ENCODE results near the gene PCYT2.

Gene PCYT2

DNA sequence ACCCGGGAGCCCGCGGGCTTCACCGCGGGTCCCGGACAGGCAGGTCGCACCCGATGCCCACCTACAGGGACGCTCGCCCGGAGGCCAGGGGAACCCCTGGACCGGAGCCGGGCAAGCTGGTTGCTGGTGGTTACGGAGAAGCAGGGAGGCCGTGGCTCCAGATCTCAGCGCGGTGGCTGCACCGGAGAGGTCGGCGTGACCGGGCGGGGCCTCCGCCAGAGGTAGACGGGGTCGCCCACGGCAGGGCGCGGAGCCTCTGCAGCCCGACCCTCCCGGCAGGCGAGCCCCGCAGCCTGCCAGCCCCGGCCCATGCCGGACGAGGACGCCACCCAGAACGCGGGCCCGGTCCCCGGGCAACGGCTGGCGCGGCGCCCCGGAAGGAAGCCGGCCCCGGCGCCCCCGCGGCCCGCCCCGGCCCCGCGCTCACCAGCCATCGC, 341 bp downstream of the PCYT2 start:
- no peak for TF ChIP-seq RARB (CRISPR knock-in tag; IDR thresholded peaks at IDR 0.05)
- no peak for TF ChIP-seq GLIS3 (CRISPR knock-in tag; IDR thresholded peaks at IDR 0.05)
- TF ChIP-seq, protein P1, sequence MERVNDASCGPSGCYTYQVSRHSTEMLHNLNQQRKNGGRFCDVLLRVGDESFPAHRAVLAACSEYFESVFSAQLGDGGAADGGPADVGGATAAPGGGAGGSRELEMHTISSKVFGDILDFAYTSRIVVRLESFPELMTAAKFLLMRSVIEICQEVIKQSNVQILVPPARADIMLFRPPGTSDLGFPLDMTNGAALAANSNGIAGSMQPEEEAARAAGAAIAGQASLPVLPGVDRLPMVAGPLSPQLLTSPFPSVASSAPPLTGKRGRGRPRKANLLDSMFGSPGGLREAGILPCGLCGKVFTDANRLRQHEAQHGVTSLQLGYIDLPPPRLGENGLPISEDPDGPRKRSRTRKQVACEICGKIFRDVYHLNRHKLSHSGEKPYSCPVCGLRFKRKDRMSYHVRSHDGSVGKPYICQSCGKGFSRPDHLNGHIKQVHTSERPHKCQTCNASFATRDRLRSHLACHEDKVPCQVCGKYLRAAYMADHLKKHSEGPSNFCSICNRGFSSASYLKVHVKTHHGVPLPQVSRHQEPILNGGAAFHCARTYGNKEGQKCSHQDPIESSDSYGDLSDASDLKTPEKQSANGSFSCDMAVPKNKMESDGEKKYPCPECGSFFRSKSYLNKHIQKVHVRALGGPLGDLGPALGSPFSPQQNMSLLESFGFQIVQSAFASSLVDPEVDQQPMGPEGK (CRISPR knock-in tag; IDR thresholded peaks at IDR 0.05; ENCODE audit: borderline replicate concordance) = no peak
- TF ChIP-seq TCF4 (CRISPR knock-in tag; IDR thresholded peaks at IDR 0.05; ENCODE audit: borderline replicate concordance) = no peak
- TF ChIP-seq, protein P2, sequence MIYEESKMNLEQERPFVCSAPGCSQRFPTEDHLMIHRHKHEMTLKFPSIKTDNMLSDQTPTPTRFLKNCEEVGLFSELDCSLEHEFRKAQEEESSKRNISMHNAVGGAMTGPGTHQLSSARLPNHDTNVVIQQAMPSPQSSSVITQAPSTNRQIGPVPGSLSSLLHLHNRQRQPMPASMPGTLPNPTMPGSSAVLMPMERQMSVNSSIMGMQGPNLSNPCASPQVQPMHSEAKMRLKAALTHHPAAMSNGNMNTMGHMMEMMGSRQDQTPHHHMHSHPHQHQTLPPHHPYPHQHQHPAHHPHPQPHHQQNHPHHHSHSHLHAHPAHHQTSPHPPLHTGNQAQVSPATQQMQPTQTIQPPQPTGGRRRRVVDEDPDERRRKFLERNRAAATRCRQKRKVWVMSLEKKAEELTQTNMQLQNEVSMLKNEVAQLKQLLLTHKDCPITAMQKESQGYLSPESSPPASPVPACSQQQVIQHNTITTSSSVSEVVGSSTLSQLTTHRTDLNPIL (CRISPR knock-in tag; IDR thresholded peaks at IDR 0.05; ENCODE audit: low read depth) = no peak
- no peak for TF ChIP-seq OSR1 (CRISPR knock-in tag; IDR thresholded peaks at IDR 0.05)
- TF ChIP-seq, protein P3, sequence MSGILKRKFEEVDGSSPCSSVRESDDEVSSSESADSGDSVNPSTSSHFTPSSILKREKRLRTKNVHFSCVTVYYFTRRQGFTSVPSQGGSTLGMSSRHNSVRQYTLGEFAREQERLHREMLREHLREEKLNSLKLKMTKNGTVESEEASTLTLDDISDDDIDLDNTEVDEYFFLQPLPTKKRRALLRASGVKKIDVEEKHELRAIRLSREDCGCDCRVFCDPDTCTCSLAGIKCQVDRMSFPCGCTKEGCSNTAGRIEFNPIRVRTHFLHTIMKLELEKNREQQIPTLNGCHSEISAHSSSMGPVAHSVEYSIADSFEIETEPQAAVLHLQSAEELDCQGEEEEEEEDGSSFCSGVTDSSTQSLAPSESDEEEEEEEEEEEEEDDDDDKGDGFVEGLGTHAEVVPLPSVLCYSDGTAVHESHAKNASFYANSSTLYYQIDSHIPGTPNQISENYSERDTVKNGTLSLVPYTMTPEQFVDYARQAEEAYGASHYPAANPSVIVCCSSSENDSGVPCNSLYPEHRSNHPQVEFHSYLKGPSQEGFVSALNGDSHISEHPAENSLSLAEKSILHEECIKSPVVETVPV (CRISPR knock-in tag; IDR thresholded peaks at IDR 0.05) = no peak
- no peak for TF ChIP-seq ESRRG (CRISPR knock-in tag; IDR thresholded peaks at IDR 0.05)
- TF ChIP-seq ZFP30 (CRISPR knock-in tag; IDR thresholded peaks at IDR 0.05) = no peak
- TF ChIP-seq ZNF70 (CRISPR knock-in tag; IDR thresholded peaks at IDR 0.05) = no peak
- TF ChIP-seq ZFP3 (CRISPR knock-in tag; IDR thresholded peaks at IDR 0.05) = no peak
- peak; percentile 17 for ATAC-seq

DNA sequence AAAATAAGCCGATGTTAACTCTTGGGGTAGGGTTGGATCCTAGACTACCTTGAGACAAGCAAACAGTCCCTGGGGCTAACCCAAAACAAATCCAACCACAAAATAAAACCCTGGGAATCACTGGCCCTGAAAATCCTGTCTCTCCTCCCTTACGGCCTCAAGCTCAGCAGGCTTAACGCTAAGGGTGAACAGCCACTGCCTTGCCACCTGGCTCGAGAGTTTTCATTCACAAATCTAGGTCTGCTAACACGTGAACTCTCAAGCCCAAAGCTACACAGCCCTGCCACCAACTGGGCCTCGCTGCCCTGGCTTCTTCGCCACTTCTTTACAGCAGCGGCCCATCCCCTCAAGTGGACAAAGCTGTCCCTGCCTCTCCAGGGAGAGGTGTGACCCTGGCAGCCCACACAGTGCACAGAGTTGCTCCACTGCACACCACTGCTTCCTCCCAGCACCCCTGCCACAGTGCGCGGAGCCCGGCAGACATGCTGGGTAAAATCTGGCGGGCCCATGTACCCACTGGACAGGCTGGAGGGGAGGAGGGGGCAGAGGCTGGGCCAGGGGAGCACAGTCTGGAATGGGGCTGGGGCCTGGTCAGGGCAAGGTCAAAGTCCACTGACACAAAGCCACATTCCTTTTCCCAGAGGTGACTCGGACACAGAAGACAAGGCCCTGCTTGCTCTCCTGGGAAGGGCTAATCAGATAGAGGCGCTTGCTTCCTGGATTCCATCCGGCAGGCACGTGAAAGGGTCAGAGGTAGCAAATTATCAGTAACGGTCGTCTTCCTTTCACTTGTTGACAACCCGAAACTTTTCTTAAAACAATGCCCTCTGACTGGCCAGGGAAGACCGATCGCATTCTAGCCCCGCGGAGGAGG, 996 bp downstream of the PCYT2 start:
- peak; percentile 10 for ATAC-seq
- TF ChIP-seq BACH2 (CRISPR knock-in tag; IDR thresholded peaks at IDR 0.05; ENCODE audit: borderline replicate concordance) (no peak), ZFP3 (CRISPR knock-in tag; IDR thresholded peaks at IDR 0.05) (no peak), ZNF70 (CRISPR knock-in tag; IDR thresholded peaks at IDR 0.05) (no peak), CSDC2 (CRISPR knock-in tag; IDR thresholded peaks at IDR 0.05) (no peak), GLIS3 (CRISPR knock-in tag; IDR thresholded peaks at IDR 0.05) (no peak), ZNF8 (CRISPR knock-in tag; IDR thresholded peaks at IDR 0.05) (no peak), ZC3H10 (CRISPR knock-in tag; IDR thresholded peaks at IDR 0.05) (no peak), RARB (CRISPR knock-in tag; IDR thresholded peaks at IDR 0.05) (no peak), ESRRG (CRISPR knock-in tag; IDR thresholded peaks at IDR 0.05) (no peak), OSR1 (CRISPR knock-in tag; IDR thresholded peaks at IDR 0.05) (no peak), ARNTL (CRISPR knock-in tag; IDR thresholded peaks at IDR 0.05; ENCODE audit: borderline replicate concordance, low read depth) (no peak), ZNF565 (CRISPR knock-in tag; conservative IDR thresholded peaks at IDR 0.05; ENCODE audit: low read depth) (no peak), TCF4 (CRISPR knock-in tag; IDR thresholded peaks at IDR 0.05; ENCODE audit: borderline replicate concordance) (no peak), PPARA (CRISPR knock-in tag; IDR thresholded peaks at IDR 0.05; ENCODE audit: borderline replicate concordance) (no peak)
- TF ChIP-seq, protein P1 (CRISPR knock-in tag; IDR thresholded peaks at IDR 0.05; ENCODE audit: borderline replicate concordance) = no peak
- TF ChIP-seq, protein P2 (CRISPR knock-in tag; IDR thresholded peaks at IDR 0.05; ENCODE audit: low read depth) = no peak
- TF ChIP-seq, protein P4, sequence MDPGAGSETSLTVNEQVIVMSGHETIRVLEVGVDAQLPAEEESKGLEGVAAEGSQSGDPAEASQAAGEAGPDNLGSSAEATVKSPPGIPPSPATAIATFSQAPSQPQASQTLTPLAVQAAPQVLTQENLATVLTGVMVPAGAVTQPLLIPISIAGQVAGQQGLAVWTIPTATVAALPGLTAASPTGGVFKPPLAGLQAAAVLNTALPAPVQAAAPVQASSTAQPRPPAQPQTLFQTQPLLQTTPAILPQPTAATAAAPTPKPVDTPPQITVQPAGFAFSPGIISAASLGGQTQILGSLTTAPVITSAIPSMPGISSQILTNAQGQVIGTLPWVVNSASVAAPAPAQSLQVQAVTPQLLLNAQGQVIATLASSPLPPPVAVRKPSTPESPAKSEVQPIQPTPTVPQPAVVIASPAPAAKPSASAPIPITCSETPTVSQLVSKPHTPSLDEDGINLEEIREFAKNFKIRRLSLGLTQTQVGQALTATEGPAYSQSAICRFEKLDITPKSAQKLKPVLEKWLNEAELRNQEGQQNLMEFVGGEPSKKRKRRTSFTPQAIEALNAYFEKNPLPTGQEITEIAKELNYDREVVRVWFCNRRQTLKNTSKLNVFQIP (CRISPR knock-in tag; IDR thresholded peaks at IDR 0.05; ENCODE audit: borderline replicate concordance, low read depth) = no peak

Measured in SK-N-SH treated with all-trans-retinoic acid at 6 μM for 48 hours (cell line).